ENCODE results near the gene MOB3B.

MOB3B gene

GRCh38 chr9:27311184-27311583, 218.4 kb downstream of the MOB3B start:
- no peak for ATAC-seq
- TF ChIP-seq OSR1 (CRISPR knock-in tag; IDR thresholded peaks at IDR 0.05) (no peak), PPARA (CRISPR knock-in tag; IDR thresholded peaks at IDR 0.05; ENCODE audit: borderline replicate concordance) (no peak), POU6F1 (CRISPR knock-in tag; IDR thresholded peaks at IDR 0.05; ENCODE audit: borderline replicate concordance, low read depth) (no peak)

DNA sequence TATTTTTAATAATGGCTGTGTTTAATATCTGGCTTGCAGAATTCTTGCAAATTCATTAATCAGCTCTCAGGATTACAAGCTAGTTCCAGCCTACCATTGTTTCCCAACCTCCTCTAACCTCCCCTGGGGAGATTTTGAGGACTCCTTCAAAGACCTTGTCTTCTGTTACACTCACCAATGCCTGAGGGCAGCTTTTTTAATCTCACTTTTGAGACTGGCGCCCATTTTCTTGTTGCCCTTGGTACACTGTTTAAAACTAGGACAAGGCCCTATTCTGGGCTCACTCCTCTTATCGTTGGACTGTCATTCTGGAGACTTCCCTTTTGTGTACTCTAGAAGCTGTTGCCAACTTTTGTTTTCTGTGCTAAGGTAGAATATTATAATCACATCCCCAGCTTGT, 219.0 kb downstream of the MOB3B start:
- no peak for ATAC-seq
- TF ChIP-seq OSR1 (CRISPR knock-in tag; IDR thresholded peaks at IDR 0.05) (no peak), CSDC2 (CRISPR knock-in tag; IDR thresholded peaks at IDR 0.05) (no peak), CSRNP3 (CRISPR knock-in tag; IDR thresholded peaks at IDR 0.05) (no peak), BACH2 (CRISPR knock-in tag; IDR thresholded peaks at IDR 0.05; ENCODE audit: borderline replicate concordance) (no peak), TCF4 (CRISPR knock-in tag; IDR thresholded peaks at IDR 0.05; ENCODE audit: borderline replicate concordance) (no peak), PPARA (CRISPR knock-in tag; IDR thresholded peaks at IDR 0.05; ENCODE audit: borderline replicate concordance) (no peak), TSHZ2 (CRISPR knock-in tag; IDR thresholded peaks at IDR 0.05) (no peak), ZC3H10 (CRISPR knock-in tag; IDR thresholded peaks at IDR 0.05) (no peak), RARB (CRISPR knock-in tag; IDR thresholded peaks at IDR 0.05) (no peak), ARNTL (CRISPR knock-in tag; IDR thresholded peaks at IDR 0.05; ENCODE audit: borderline replicate concordance, low read depth) (no peak), ISL1 (CRISPR knock-in tag; IDR thresholded peaks at IDR 0.05) (no peak), SNAI2 (CRISPR knock-in tag; IDR thresholded peaks at IDR 0.05) (no peak), ZFP30 (CRISPR knock-in tag; IDR thresholded peaks at IDR 0.05) (no peak), GLIS3 (CRISPR knock-in tag; IDR thresholded peaks at IDR 0.05) (no peak), ZNF8 (CRISPR knock-in tag; IDR thresholded peaks at IDR 0.05) (no peak)
- TF ChIP-seq, protein P1, sequence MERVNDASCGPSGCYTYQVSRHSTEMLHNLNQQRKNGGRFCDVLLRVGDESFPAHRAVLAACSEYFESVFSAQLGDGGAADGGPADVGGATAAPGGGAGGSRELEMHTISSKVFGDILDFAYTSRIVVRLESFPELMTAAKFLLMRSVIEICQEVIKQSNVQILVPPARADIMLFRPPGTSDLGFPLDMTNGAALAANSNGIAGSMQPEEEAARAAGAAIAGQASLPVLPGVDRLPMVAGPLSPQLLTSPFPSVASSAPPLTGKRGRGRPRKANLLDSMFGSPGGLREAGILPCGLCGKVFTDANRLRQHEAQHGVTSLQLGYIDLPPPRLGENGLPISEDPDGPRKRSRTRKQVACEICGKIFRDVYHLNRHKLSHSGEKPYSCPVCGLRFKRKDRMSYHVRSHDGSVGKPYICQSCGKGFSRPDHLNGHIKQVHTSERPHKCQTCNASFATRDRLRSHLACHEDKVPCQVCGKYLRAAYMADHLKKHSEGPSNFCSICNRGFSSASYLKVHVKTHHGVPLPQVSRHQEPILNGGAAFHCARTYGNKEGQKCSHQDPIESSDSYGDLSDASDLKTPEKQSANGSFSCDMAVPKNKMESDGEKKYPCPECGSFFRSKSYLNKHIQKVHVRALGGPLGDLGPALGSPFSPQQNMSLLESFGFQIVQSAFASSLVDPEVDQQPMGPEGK (CRISPR knock-in tag; IDR thresholded peaks at IDR 0.05; ENCODE audit: borderline replicate concordance), result no peak

DNA sequence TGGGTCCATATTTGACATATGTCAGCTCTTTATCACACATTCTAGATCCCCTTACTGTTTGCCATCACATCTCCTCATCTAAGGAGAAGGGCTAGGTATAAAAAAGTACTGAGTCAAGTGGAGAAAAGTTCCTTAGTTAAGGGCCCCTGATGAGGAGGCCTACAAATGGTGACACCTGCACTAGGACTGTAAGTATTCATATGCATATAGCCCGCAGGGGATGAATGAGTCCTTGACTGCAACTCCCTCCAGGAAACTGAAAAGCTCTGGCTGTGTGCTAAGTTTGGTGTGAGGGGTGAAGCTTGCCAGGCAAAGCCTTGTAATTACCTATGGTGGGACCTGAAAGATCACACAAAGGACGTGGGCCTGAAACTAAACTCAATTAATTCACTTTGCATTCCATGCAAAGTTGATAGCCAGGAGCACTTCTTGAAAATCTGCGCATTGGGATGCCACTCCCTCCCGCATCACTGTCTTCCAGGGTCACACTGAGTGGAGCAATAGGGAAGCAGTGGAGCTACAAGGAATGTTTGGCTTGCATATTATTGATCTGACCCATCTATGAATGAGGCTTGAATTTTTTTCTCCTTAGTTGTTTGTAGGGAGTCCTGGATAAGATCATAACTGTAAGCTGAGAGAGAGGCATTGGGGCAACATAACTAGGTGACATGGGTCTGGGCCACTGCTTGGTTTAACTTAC, 220.8 kb downstream of the MOB3B start:
- no peak for ATAC-seq
- TF ChIP-seq GLIS3 (CRISPR knock-in tag; IDR thresholded peaks at IDR 0.05) (no peak), CSRNP3 (CRISPR knock-in tag; IDR thresholded peaks at IDR 0.05) (no peak), CSDC2 (CRISPR knock-in tag; IDR thresholded peaks at IDR 0.05) (no peak), OSR1 (CRISPR knock-in tag; IDR thresholded peaks at IDR 0.05) (no peak), POU6F1 (CRISPR knock-in tag; IDR thresholded peaks at IDR 0.05; ENCODE audit: borderline replicate concordance, low read depth) (no peak), ISL1 (CRISPR knock-in tag; IDR thresholded peaks at IDR 0.05) (no peak), TSHZ2 (CRISPR knock-in tag; IDR thresholded peaks at IDR 0.05) (no peak)

All from SK-N-SH treated with all-trans-retinoic acid at 6 μM for 48 hours (cell line).